ENCODE data around the gene SACM1L. TPM values are rescaled to one million over a fixed set of nuclear protein-coding genes. Genes with fewer than 3 reads are reported as not detected.

Gene SACM1L
- total and polyA plus RNA-seq, 2 of the 8 experiments (the other 6 are each of a cell fraction or from before 2014, with no cell fraction given) = 20.1 to 61.0 TPM

DNA sequence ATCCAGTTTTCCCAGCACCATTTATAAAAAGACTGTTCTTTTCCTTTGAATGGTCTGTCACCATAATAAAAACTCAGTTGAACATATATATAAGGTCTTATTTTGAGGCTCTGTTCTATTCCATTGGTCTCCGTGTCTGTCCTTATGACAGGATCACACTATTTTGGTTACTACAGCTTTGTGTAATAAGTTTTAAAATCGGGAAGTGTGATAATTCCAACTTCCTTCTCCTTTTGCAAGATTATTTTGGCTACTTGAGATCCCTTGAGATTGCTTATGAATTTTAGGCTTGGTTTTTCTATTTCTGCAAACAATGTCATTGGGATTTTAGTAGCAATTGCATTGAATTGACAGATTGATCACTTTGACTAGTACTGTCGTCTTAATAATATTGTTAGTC is 35.7 kb downstream of the SACM1L start:
- H3K18ac ChIP-seq (ENCODE audit: extremely low read depth, low read length) = no peak overlapping the region
- TF ChIP-seq, protein P1, sequence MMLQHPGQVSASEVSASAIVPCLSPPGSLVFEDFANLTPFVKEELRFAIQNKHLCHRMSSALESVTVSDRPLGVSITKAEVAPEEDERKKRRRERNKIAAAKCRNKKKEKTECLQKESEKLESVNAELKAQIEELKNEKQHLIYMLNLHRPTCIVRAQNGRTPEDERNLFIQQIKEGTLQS (IDR thresholded peaks at IDR 0.05; ENCODE audit: insufficient read depth, low read depth, low read length) = no peak
- TF ChIP-seq JUND (IDR thresholded peaks at IDR 0.05; ENCODE audit: low read length) (no peak), MAFK (IDR thresholded peaks at IDR 0.05; ENCODE audit: low read depth, low read length) (no peak), SIX5 (IDR thresholded peaks at IDR 0.05; ENCODE audit: low read depth, low read length) (no peak), EGR1 (IDR thresholded peaks at IDR 0.05; ENCODE audit: borderline replicate concordance, low read depth, low read length) (no peak), RBBP5 (IDR thresholded peaks at IDR 0.05; ENCODE audit: borderline replicate concordance, low read depth, low read length) (no peak), TAF7 (optimal IDR thresholded peaks at IDR 0.05; ENCODE audit: borderline replicate concordance, low read depth, low read length) (no peak), SRF (IDR thresholded peaks at IDR 0.05; ENCODE audit: low read depth, low read length) (no peak), PHF8 (conservative IDR thresholded peaks at IDR 0.05; ENCODE audit: low read depth, low read length) (no peak), CHD1 (IDR thresholded peaks at IDR 0.05; ENCODE audit: low read depth, low read length) (no peak), TBP (IDR thresholded peaks at IDR 0.05; ENCODE audit: low read depth, low read length) (no peak)
- TF ChIP-seq, protein P2, sequence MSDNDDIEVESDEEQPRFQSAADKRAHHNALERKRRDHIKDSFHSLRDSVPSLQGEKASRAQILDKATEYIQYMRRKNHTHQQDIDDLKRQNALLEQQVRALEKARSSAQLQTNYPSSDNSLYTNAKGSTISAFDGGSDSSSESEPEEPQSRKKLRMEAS (IDR thresholded peaks at IDR 0.05) = no peak
- H3K9ac ChIP-seq (replicated peaks in 1 of 4; ENCODE audit: extremely low read depth in 1 of 4, low read depth in 3 of 4, low read length in 3 of 4) = no peak overlapping the region
- no peaks in the 10 kb centered on the region for H3K79me1 ChIP-seq (ENCODE audit: low read depth, low read length)
- no peak overlapping the region for H4K5ac ChIP-seq (ENCODE audit: insufficient read length, low read depth, low read length)
- H2BK20ac ChIP-seq (ENCODE audit: low read length) = no peak overlapping the region
- no peak overlapping the region for H2AFZ ChIP-seq (ENCODE audit: low read length)
- no peaks in the 10 kb centered on the region for H4K20me1 ChIP-seq (replicated peaks in 1 of 2; ENCODE audit: control insufficient read depth in 1 of 2, insufficient read depth in 2 of 2, low read length in 2 of 2)
- H4K91ac ChIP-seq (replicated peaks; ENCODE audit: insufficient read length, low read length) = no peak overlapping the region
- FAIRE-seq = no peak
- peaks cover 0 to 11% of the 10 kb centered on the region in 2 experiments; a peak in 2 of 4 replicates for H3K79me2 ChIP-seq (ENCODE audit: control insufficient read depth in 1 of 2, insufficient read depth in 2 of 2, low read length in 2 of 2)
- H3K14ac ChIP-seq (ENCODE audit: insufficient read length) = no peak overlapping the region
- no peaks in the 10 kb centered on the region for H3K9me3 ChIP-seq (ENCODE audit: insufficient read depth in 2 of 2, low read depth in 1 of 2, low read length in 1 of 2)
- no peak overlapping the region for H2BK120ac ChIP-seq (replicated peaks; ENCODE audit: low read depth, low read length)
- H3K27me3 ChIP-seq (replicated peaks in 1 of 4; ENCODE audit: control insufficient read depth in 3 of 4, extremely low read depth in 1 of 4, insufficient read depth in 3 of 4, low read length in 3 of 4) = no peaks in the 10 kb centered on the region
- no peak overlapping the region for H3K23ac ChIP-seq (ENCODE audit: insufficient read length)
- H3K36me3 ChIP-seq (ENCODE audit: control insufficient read depth in 2 of 4, insufficient read depth in 4 of 4, low read length in 3 of 4) = peaks cover 0 to 33% (median 9%) of the 10 kb centered on the region in 4 experiments; a peak in 5 of 8 replicates
- no peak overlapping the region for H3K4me2 ChIP-seq (ENCODE audit: insufficient read depth in 1 of 2, low read depth in 2 of 2, low read length in 2 of 2)
- H2AK5ac ChIP-seq (ENCODE audit: low read depth, low read length) = no peak overlapping the region
- 93% methylated on average over 3 of the region's 3 CpGs; no CpG with 5 or more reads in 1 of the 2 experiments for WGBS, 2 experiments (ENCODE audit: extremely low coverage in 1 of 2, insufficient coverage in 1 of 2, insufficient read length in 1 of 2, insufficient replicate concordance in 2 of 2, low coverage in 1 of 2, low lambda C conversion rate in 2 of 2, missing lambda C conversion rate in 1 of 2)
- H3K23me2 ChIP-seq (ENCODE audit: low read depth, low read length) = no peaks in the 10 kb centered on the region
- no peak overlapping the region for H3K4me3 ChIP-seq (ENCODE audit: extremely low read depth in 1 of 4, insufficient read depth in 2 of 4, low read depth in 3 of 4, low read length in 4 of 4)
- no peak overlapping the region for H3K27ac ChIP-seq (ENCODE audit: low read depth, low read length)
- CTCF ChIA-PET (ENCODE audit: partially characterized antibody) = interaction anchor here (1.0 kb wide), 1 partner anchor 75 kb away, joined by 3 read pairs; no protein-coding TSS in a partner anchor
- no peak overlapping the region for H2BK5ac ChIP-seq (ENCODE audit: low read depth, low read length)
- no peaks in the 10 kb centered on the region for H3K4me1 ChIP-seq (replicated peaks in 1 of 4; ENCODE audit: control insufficient read depth in 3 of 4, insufficient read depth in 4 of 4, low read length in 3 of 4)
- DNase-seq (ENCODE audit: low read depth in 1 of 2, low spot score in 2 of 2) = no peak
- H2BK15ac ChIP-seq (ENCODE audit: low read length) = no peak overlapping the region
- no peak overlapping the region for H4K8ac ChIP-seq (ENCODE audit: extremely low read depth, insufficient read depth, low read length)
- H3K4ac ChIP-seq (replicated peaks; ENCODE audit: insufficient read length, low read depth, low read length) = no peak overlapping the region
- no peak overlapping the region for H3K56ac ChIP-seq (replicated peaks; ENCODE audit: insufficient read length, low read depth, low read length)
- POLR2A ChIA-PET (ENCODE audit: partially characterized antibody) = no interaction called here
- H2BK12ac ChIP-seq (ENCODE audit: low read depth, low read length) = no peak overlapping the region

All from H1 (cell line).